MV-4-11 (cell line): ENCODE measurements around the gene RUVBL2.

ENCODE experiments used
- DNase-seq: peaks from one replicate; lab custom pipeline; 2025; lab: John Stamatoyannopoulos, UW

RUVBL2 gene

GRCh38 chr19:48993175-48994034 lies at the start of gene RUVBL2, which contains the start of gene GYS1:
RUVBL2 (plus strand) TSS chr19:48993887; CDS start chr19:48993912, 25 bp downstream.
GYS1 (minus strand) TSS chr19:48993309; CDS start chr19:48993112, 197 bp downstream.
- DNase-seq, result peak; percentile 100

DNA sequence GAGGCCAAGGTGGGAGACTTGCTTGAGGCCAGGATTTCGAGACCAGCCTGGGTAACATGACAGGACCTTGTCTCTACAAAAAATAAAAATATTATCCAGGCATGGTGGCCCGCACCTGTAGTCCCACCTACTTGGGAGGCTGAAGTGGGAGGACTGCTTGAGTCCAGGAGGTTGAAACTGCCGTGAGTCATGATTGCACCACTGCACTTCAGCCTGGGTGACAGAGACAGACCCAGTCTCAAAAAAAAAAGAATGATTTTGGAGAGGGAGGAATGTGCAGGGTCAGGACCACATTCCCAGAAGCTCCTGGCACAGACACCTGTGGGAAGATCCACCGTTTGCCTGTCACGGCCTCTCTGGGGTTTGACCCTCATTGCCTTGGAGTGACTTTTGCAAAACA lies 48.3 kb upstream of the RUVBL2 start:
- no peak for DNase-seq

DNA sequence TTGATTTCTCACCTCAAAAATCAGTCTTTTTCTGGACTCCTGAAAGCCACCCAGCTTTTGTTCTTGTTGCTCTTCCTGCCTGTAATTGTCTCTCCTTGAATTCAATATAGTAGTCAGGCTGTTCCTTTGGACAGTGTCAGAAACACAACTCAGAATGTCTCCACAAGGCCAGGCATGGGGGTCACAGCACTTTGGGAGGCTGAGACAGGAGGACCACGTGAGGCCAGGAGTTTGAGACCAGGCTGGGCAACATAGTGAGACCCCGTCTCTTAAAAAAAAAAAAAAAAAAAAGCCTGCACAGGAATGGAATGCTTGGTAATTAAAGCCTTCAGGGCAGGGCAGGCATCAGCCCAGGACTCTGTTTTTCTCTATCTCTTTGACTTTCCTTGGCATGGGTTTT lies 47.9 kb upstream of the RUVBL2 start:
- no peak for DNase-seq

DNA sequence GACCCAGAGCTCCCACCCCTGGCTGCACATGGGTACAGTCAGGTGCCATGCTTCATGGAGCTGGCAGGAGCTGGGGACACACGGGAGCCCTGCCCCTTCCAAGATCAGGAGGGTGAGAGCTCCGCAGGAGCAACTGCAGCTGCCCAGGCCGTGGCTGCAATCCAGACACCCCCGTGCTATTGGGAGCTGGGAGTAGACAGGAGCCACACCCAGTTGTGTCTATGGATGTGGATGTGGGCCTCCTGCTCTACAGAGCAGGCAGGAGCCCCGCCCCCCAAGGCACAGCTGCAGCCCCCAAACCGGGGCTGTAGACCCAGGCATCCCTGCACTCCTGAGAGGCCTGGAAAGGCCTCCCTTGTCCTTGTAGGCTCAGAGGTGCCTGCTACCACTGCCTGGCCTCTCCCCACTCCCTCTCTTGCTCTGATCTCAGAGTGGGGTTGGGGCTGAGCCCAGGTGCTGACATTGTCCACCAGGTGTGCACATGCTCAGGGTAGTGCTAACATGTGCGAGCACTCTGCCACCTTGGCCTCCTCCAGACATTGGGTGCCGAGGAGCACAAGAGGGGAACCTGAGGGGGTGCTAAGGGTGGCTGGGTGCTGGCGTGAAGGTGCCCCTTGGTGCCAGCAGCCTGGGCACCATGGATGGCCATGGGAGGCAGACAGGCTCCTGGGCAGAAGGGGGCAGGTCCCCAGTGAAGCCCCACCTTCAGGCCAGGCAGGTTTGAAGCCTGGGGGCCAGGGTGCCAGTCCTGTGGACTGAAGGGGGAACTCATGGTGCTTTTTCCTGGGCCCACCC lies 47.0 kb upstream of the RUVBL2 start:
- DNase-seq, result no peak

DNA sequence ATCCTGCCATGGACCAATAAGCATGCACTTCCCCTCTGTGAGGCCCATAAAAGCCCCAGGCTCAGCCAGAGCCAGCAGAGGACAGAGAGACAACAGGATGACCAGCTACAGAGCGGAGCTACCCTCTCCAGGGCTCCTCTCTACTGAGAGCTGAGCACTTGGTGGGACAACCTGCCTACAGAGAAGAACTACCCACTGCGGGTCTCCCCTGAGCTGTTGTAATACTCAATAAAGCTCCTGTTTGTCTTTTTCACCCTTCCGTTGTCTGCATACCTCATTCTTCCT lies 46.5 kb upstream of the RUVBL2 start:
- no peak for DNase-seq

- DNase-seq, result peak; percentile 85
Measured at GRCh38 chr19:48950159-48950558, 43.5 kb upstream of the RUVBL2 start.

DNA sequence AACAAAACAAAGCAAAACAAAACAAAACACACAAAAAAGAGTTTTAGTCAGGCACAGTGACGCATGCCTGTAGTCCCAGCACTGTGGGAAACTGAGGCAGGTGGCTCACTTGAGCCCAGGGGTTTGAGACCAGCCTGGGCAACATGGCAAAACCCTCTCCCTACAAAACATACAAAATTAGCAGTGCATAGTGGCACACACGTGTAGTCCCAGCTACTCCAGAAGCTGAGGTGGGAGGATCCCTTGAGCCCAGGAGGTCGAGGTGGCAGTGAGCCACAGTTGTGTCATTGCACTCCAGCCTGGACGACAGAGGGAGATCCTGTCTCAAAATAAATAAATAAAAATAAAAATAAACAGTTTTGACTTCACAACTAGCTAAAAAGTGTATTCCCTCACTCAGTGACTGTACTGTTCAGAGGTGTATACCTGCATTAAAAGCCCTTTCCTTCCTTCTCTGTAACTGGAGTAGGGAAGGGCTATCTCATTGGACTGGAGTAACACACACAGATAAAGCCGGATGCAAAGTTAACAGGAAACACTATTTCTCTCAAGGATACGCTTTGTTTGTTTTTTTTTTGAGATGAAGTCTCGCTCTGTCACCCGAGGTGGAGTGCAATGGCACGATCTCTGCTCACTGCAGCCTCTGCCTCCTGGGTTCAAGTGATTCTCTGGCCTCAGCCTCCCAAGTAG lies 42.7 kb upstream of the RUVBL2 start:
- no peak for DNase-seq

GRCh38 chr19:48953141-48953540 lies 40.5 kb upstream of the RUVBL2 start:
- DNase-seq, result no peak

GRCh38 chr19:48953990-48954594 lies 39.6 kb upstream of the RUVBL2 start:
- no peak for DNase-seq

DNA sequence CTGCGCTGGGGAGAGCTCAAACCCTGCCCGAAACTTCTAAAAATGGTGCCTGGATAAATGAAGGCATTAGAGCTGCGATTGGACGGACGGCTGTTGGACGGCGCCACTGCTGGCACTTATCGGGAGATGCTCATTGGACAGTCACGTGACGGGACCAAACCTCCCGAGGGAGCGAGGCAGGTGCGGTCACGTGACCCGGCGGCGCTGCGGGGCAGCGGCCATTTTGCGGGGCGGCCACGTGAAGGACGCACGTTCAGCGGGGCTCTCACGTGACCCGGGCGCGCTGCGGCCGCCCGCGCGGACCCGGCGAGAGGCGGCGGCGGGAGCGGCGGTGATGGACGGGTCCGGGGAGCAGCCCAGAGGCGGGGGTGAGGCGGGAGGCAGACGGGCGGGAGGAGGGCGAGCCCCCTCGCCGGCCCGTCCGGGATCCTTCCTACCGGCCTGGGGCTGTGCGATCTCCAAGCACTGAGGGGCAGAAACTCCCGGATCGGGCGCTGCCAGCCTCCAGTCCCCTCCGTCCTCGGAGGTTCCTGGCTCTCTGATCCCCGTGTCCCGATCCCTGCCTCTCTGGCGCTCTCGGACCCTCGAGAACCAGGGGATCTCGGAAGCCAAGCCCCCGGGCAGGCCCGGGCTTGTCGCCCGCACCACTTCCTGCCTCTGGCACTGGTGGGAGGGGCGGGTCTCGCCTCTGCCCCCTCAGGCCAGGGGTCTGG lies 38.9 kb upstream of the RUVBL2 start, which contains the start of gene BAX:
Gene BAX (plus strand): TSS at position 281 of the 713 bp plus-strand sequence. CDS start 54 bp downstream, at position 335.
- DNase-seq, result peak; percentile 97

- no peak for DNase-seq
Measured at GRCh38 chr19:48955308-48955958, 38.3 kb upstream of the RUVBL2 start.

DNA sequence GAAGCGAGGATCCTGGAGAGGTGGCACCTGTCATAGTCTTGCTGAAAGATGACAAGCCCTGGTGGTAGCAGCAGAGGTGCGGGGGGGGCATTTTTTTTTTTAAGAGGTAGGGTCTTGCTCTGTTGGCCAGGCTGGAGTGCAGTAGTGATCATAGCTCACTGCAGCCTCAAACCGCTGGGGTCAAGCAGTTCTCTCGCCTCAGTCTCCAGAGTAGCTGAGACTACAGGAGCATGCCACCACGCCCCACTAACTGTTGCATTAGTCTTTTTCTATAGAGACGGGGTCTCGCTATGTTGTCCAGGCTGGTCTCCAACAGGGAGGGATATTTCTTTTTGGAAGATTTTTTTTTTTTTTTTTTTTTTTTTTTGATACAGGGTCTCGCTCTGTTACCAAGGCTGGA lies 35.7 kb upstream of the RUVBL2 start:
- no peak for DNase-seq

GRCh38 chr19:48959341-48960239 lies 34.1 kb upstream of the RUVBL2 start:
- peak; percentile 83 for DNase-seq

DNA sequence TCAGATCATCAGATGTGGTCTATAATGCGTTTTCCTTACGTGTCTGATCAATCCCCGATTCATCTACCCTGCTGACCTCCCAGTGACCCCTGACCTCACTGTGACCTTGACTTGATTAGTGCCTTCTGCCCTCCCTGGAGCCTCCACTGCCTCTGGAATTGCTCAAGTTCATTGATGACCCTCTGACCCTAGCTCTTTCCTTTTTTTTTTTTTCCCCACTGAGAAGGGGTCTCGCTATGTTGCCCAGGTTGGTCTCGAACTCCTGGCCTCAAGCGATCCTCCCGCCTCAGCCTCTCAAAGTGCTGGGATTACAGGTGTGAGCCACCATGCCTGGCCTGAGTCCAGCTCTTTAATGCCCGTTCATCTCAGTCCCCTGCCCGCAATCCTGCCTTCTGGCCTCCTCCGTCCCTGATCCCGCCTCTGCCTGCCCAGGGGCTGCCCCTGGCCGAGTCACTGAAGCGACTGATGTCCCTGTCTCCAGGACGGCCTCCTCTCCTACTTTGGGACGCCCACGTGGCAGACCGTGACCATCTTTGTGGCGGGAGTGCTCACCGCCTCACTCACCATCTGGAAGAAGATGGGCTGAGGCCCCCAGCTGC lies 32.5 kb upstream of the RUVBL2 start:
- DNase-seq, result peak; percentile 38

GRCh38 chr19:48961673-48962028 lies 32.0 kb upstream of the RUVBL2 start:
- no peak for DNase-seq

DNA sequence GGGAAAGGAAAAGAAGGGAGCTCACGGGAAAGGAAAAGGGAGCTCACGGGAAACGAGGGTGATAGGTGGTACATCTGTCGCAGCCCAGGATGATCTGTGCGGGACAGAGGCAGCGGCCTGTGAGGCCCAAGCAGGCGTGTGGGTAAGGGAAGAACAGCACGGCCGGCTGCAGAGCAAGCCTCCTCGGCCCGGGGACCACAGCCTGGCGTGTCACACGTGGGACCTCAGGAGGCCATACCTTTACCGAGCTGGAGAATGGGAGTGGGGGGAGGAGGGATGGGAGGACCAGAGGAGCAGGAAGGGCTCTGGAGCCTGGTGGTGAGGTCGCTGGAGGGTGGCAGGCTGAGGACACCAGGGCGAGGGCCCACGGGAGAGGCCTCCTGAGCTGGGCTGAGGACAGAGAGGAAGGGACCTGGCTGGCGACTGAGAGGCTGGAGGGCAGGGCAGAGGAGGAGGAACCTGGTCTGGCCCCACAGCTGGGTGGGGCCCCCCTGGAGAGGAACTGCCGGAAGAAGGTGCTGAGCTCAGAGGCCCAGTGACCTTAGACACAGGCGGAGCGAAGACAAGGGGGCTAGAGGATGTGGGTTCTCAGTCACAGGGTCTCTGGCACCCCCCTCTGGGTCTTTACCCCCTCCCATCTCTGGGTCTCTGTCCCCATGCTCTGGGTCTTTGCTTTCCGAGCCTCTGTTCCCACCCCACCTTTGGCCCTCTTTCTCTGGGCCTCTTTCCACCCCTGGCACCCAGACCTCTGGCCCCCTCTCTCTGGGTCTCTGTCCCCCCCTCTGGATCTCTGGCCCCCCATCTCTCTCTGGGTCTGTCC lies 31.4 kb upstream of the RUVBL2 start:
- DNase-seq, result peak; percentile 87

DNA sequence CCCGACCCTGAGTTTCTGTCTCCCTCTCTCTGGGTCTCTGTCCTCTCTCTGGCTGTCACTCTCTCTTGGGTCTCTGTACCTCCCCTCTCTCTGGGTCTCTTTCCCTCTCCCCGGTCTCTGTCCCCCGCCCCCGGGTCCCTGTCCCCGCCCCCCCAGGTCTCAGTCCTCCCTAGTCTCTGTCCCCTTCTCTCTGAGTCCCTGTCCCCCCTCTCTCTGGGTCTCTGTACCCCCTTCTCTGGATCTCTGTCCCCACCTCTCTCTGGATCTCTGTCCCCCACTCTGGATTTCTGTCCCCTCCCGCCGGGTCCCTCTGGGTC lies 30.9 kb upstream of the RUVBL2 start:
- DNase-seq, result no peak

GRCh38 chr19:48963371-48964204 lies 30.1 kb upstream of the RUVBL2 start:
- DNase-seq, result peak; percentile 75
